Tibial nerve (tissue), 4 donors: ENCODE data around the gene TBC1D20. TPM values are rescaled to one million over a fixed set of nuclear protein-coding genes. Genes with fewer than 3 reads are reported as not detected.

Source experiments
- DNase-seq, 2 donors: peaks; one replicate each; pipeline ENCODE4 v3.0.0-alpha.2; 2019; ENCODE audit warnings: low spot score in 2 of 2
- H3K27ac ChIP-seq, 4 donors: fragments of 200-600 bp; sonication (generic) in 3 of 4; one replicate each; pipeline ENCODE4 v1.5.1; 2017 to 2019; ENCODE audit warnings: mild to moderate bottlenecking in 1 of 4
- H3K27me3 ChIP-seq, 2 donors: fragments of 200-600 bp; sonication (generic) in 1 of 2; one replicate each; pipeline versions ENCODE4 v1.5.1 to v1.6.0; 2017 to 2019
- H3K36me3 ChIP-seq, 3 donors: fragments of 200-600 bp; sonication (generic); one replicate each; pipeline ENCODE4 v1.5.1; 2018 to 2019
- H3K4me1 ChIP-seq, 4 donors: fragments of 200-600 bp; sonication (generic) in 3 of 4; one replicate each; pipeline ENCODE4 v1.5.1; 2017 to 2019
- H3K4me3 ChIP-seq, 4 donors: fragments of 200-600 bp; sonication (generic) in 3 of 4; one replicate each; pipeline ENCODE4 v1.5.1; 2017 to 2019; ENCODE audit warnings: mild to moderate bottlenecking in 1 of 4, moderate library complexity in 1 of 4
- H3K9me3 ChIP-seq, 4 donors: fragments of 200-600 bp; sonication (generic) in 3 of 4; one replicate each; pipeline ENCODE4 v1.5.1; 2017 to 2019
- CTCF ChIP-seq, 5 experiments: fragments of 200-600 bp in 3 of 5; fragments of 450-650 bp in 2 of 5; sonication (generic) in 3 of 5; IDR thresholded peaks; one replicate each; pipeline ENCODE4 v1.5.1; 2016 to 2019; ENCODE audit warnings: antibody characterized with exemption in 5 of 5, mild to moderate bottlenecking in 3 of 5, moderate library complexity in 2 of 5
- EP300 ChIP-seq, 2 donors: sonication (generic); formaldehyde crosslinking; IDR thresholded peaks; one replicate each; pipeline ENCODE4 v1.6.1; 2017; ENCODE audit warnings: antibody characterized with exemption in 2 of 2, mild to moderate bottlenecking in 1 of 2
- POLR2A ChIP-seq, 2 donors: fragments of 450-650 bp; IDR thresholded peaks; one replicate each; pipeline ENCODE4 v1.6.1; 2017; ENCODE audit warnings: antibody characterized with exemption in 2 of 2, mild to moderate bottlenecking in 2 of 2, moderate library complexity in 2 of 2
- WGBS, 2 donors: methylation state at CpG; one replicate each; pipeline ENCODE4 v1.1.5; 2018; 5-methylcytosine and 5-hydroxymethylcytosine counted together
- total RNA-seq, 4 donors: library from RNA; depleted of rRNA; stranded (reverse); fragments of >200 nt; gene quantifications; one replicate each; pipeline ENCODE4 v1.1.0, GENCODE V29; 2016

TBC1D20 gene
- total RNA-seq, 4 donors from 2014 or later: 38.5 to 52.0 (median 44.3) TPM

GRCh38 chr20:417801-418342 lies 44.5 kb downstream of the TBC1D20 start:
- no peak for DNase-seq
- H3K27ac ChIP-seq: no peak overlapping the region
- peaks cover 0 to 66% (median 15%) of the 10 kb centered on the region in 3 donors for H3K36me3 ChIP-seq
- H3K4me3 ChIP-seq: no peak overlapping the region
- H3K4me1 ChIP-seq: no peaks in the 10 kb centered on the region
- H3K9me3 ChIP-seq: no peaks in the 10 kb centered on the region
- 90 to 92% methylated on average over 10 to 12 of the region's 12 CpGs for WGBS, 2 donors
- H3K27me3 ChIP-seq: no peaks in the 10 kb centered on the region
- TF ChIP-seq EP300 (IDR thresholded peaks at IDR 0.05) (no peak), CTCF (IDR thresholded peaks at IDR 0.05) (no peak), POLR2A (IDR thresholded peaks at IDR 0.05) (no peak)

GRCh38 chr20:416950-417800 lies 45.2 kb downstream of the TBC1D20 start:
- Histone ChIP-seq H3K27me3 (no peaks in the 10 kb centered on the region), H3K27ac (no peak overlapping the region), H3K36me3 (peaks cover 0 to 63% (median 15%) of the 10 kb centered on the region in 3 donors), H3K9me3 (no peaks in the 10 kb centered on the region), H3K4me3 (no peak overlapping the region), H3K4me1 (no peaks in the 10 kb centered on the region)
- no peak for TF ChIP-seq CTCF (IDR thresholded peaks at IDR 0.05)
- TF ChIP-seq EP300 (IDR thresholded peaks at IDR 0.05): no peak
- TF ChIP-seq POLR2A (IDR thresholded peaks at IDR 0.05): no peak
- WGBS, 2 donors: 78 to 81% methylated on average over 13 of the region's 13 CpGs
- DNase-seq: no peak

- no peak for DNase-seq
- TF ChIP-seq EP300 (IDR thresholded peaks at IDR 0.05): no peak
- TF ChIP-seq CTCF (IDR thresholded peaks at IDR 0.05): no peak
- no peak for TF ChIP-seq POLR2A (IDR thresholded peaks at IDR 0.05)
- 87 to 88% methylated on average over 13 of the region's 13 CpGs for WGBS, 2 donors
These were observed 46.5 kb downstream of the TBC1D20 start for GRCh38 chr20:415820-416322.

GRCh38 chr20:414161-414560 lies 48.2 kb downstream of the TBC1D20 start:
- no peak overlapping the region for H3K4me3 ChIP-seq
- peaks cover 0 to 58% (median 0%) of the 10 kb centered on the region in 3 donors for H3K36me3 ChIP-seq
- WGBS, 2 donors: 88% methylated on average over 2 of the region's 2 CpGs
- no peaks in the 10 kb centered on the region for H3K27me3 ChIP-seq
- peaks cover 0 to 17% (median 8%) of the 10 kb centered on the region in 4 donors for H3K4me1 ChIP-seq
- no peaks in the 10 kb centered on the region for H3K9me3 ChIP-seq
- TF ChIP-seq EP300 (IDR thresholded peaks at IDR 0.05): no peak
- no peak for TF ChIP-seq CTCF (IDR thresholded peaks at IDR 0.05)
- TF ChIP-seq POLR2A (IDR thresholded peaks at IDR 0.05): no peak
- DNase-seq: no peak
- H3K27ac ChIP-seq: no peak overlapping the region

More at GRCh38 chr20:415820-416322, 46.5 kb downstream of the TBC1D20 start:
- Histone ChIP-seq H3K9me3 (no peaks in the 10 kb centered on the region), H3K27me3 (no peaks in the 10 kb centered on the region), H3K27ac (no peak overlapping the region), H3K4me3 (no peak overlapping the region), H3K36me3 (peaks cover 0 to 63% (median 12%) of the 10 kb centered on the region in 3 donors), H3K4me1 (peaks cover 0 to under 1% (median 0%) of the 10 kb centered on the region in 4 donors)

GRCh38 chr20:412081-412480 lies 50.3 kb downstream of the TBC1D20 start:
- no peak overlapping the region for H3K4me3 ChIP-seq
- 97 to 98% methylated on average over 3 of the region's 3 CpGs for WGBS, 2 donors
- H3K27me3 ChIP-seq: no peaks in the 10 kb centered on the region
- peaks cover 0 to 27% (median 13%) of the 10 kb centered on the region in 4 donors for H3K4me1 ChIP-seq
- TF ChIP-seq POLR2A (IDR thresholded peaks at IDR 0.05) (no peak), CTCF (IDR thresholded peaks at IDR 0.05) (no peak), EP300 (IDR thresholded peaks at IDR 0.05) (no peak)
- no peaks in the 10 kb centered on the region for H3K9me3 ChIP-seq
- peaks cover 0 to 38% (median 0%) of the 10 kb centered on the region in 3 donors for H3K36me3 ChIP-seq
- no peak overlapping the region for H3K27ac ChIP-seq
- no peak for DNase-seq
